H1 (cell line): ENCODE results near the gene PTCHD4. TPM values are rescaled to one million over a fixed set of nuclear protein-coding genes. Genes with fewer than 3 reads are reported as not detected.

Experiments
- CHD7 ChIP-seq: fragments of 300-600 bp; sonication (generic); IDR thresholded peaks from 2 replicates; pipeline ENCODE4 v1.7.1; 2012; ENCODE audit warnings: low read length, moderate library complexity, mild to moderate bottlenecking, inconsistent platforms; ENCODE audit not compliant: insufficient replicate concordance
- SIN3A ChIP-seq, 2 experiments: IDR thresholded peaks in 1 of 2; conservative IDR thresholded peaks in 1 of 2; 2 replicates each; pipeline ENCODE4 v1.6.1; 2011 to 2012; ENCODE audit warnings: low read length in 2 of 2, improper control_type of control experiment in 1 of 2, low read depth in 1 of 2, mild to moderate bottlenecking in 1 of 2
- SRF ChIP-seq: IDR thresholded peaks from 2 replicates; pipeline ENCODE4 v1.6.1; 2011; ENCODE audit warnings: mild to moderate bottlenecking, low read depth, low read length, moderate library complexity
- polyA plus RNA-seq, 7 experiments: library from polyadenylated mRNA; depleted of rRNA in 3 of 7; stranded (reverse) in 5 of 7; unstranded in 2 of 7; fragments of >200 nt in 5 of 7; fragments of 200-250 nt in 2 of 7; gene quantifications; 1 replicate in 5 of 7; 2 replicates in 1 of 7; 4 replicates in 1 of 7; pipeline versions ENCODE4 v1.2.1 to v1.2.3, GENCODE V29; 2011 to 2013; ENCODE audit warnings: missing spikeins in 2 of 7, mixed read lengths in 2 of 7
- total RNA-seq: library from RNA; stranded (reverse); fragmentation: NEBNext Ultra II Directional; extraction: Animal tissue kit (Norgen Biotek cat#: 25700); gene quantifications from 2 replicates; pipeline ENCODE4 v1.2.1, GENCODE V29; 2021

PTCHD4 gene
- total and polyA plus RNA-seq, 2 of the 8 experiments (the other 6 are each of a cell fraction or from before 2014, with no cell fraction given), result 0.17 to 0.37 TPM

GRCh38 chr6:48113130-48113529 lies 2.1 kb upstream of the PTCHD4 start (continued):
- TF ChIP-seq CHD7 (no peak), SRF (no peak), SIN3A (conservative IDR thresholded peaks at IDR 0.05 in 1 of 2, IDR thresholded peaks at IDR 0.05 in 1 of 2; ENCODE audit: low read depth in 1 of 2, low read length in 2 of 2) (no peak)
